Loucy (cell line): ENCODE data around the gene MVD.

Experiments
- H2AFZ ChIP-seq: fragments of 200-600 bp; sonication (generic); 2 replicates; pipeline ENCODE4 v1.6.0; 2016; ENCODE audit warnings: antibody characterized with exemption, mild to moderate bottlenecking, low read length, moderate library complexity
- H3F3A ChIP-seq: fragments of 200-600 bp; 2 replicates; pipeline ENCODE4 v1.6.0; 2016; ENCODE audit warnings: antibody characterized with exemption, low read depth, mild to moderate bottlenecking
- H3K27me3 ChIP-seq: fragments of 200-600 bp; sonication (generic); 2 replicates; pipeline ENCODE4 v1.6.1; 2014; ENCODE audit warnings: low read length, mild to moderate bottlenecking; ENCODE audit not compliant: insufficient read depth, poor library complexity, severe bottlenecking
- H3K36me3 ChIP-seq: fragments of 200-600 bp; sonication (generic); 2 replicates; pipeline ENCODE4 v1.6.1; 2016; ENCODE audit warnings: low read length; ENCODE audit not compliant: insufficient read depth
- H3K4me1 ChIP-seq: fragments of 200-600 bp; sonication (generic); 2 replicates; pipeline ENCODE4 v1.5.1; 2014; ENCODE audit warnings: low read length, mild to moderate bottlenecking; ENCODE audit not compliant: insufficient read depth, poor library complexity, severe bottlenecking
- H3K4me2 ChIP-seq: fragments of 200-600 bp; sonication (generic); 2 replicates; pipeline ENCODE4 v1.6.0; 2014; ENCODE audit warnings: antibody characterized with exemption, low read length, low read depth, mild to moderate bottlenecking; ENCODE audit not compliant: poor library complexity, severe bottlenecking
- H3K4me3 ChIP-seq: fragments of 200-600 bp; sonication (generic); 2 replicates; pipeline ENCODE4 v1.5.1; 2014; ENCODE audit warnings: low read length, mild to moderate bottlenecking, mixed read lengths; ENCODE audit not compliant: poor library complexity, severe bottlenecking
- H3K79me2 ChIP-seq: fragments of 200-600 bp; sonication (generic); 2 replicates; pipeline ENCODE4 v1.6.1; 2014; ENCODE audit warnings: low read length; ENCODE audit not compliant: insufficient read depth
- H3K9ac ChIP-seq: fragments of 200-600 bp; sonication (generic); 2 replicates; pipeline ENCODE4 v1.6.0; 2014; ENCODE audit warnings: mild to moderate bottlenecking, low read depth, low read length, moderate library complexity; ENCODE audit not compliant: poor library complexity, severe bottlenecking
- H3K9me2 ChIP-seq: fragments of 200-600 bp; sonication (generic); replicated peaks from 2 replicates; pipeline ENCODE4 v1.6.1; 2016; ENCODE audit warnings: low read depth, low read length, mixed read lengths
- H3K9me3 ChIP-seq: fragments of 200-600 bp; sonication (generic); 2 replicates; pipeline ENCODE4 v1.6.1; 2014; ENCODE audit warnings: mild to moderate bottlenecking, antibody characterized with exemption, low read length, low read depth; ENCODE audit not compliant: insufficient read depth
- H4K20me1 ChIP-seq: fragments of 200-600 bp; sonication (generic); 2 replicates; pipeline ENCODE4 v1.6.0; 2014; ENCODE audit warnings: antibody characterized with exemption, low read length, mild to moderate bottlenecking; ENCODE audit not compliant: insufficient read depth, poor library complexity, severe bottlenecking
- CTCF ChIP-seq: fragments of 200-600 bp; sonication (generic); conservative IDR thresholded peaks from 2 replicates; pipeline ENCODE4 v1.5.1; 2014; ENCODE audit warnings: mild to moderate bottlenecking, antibody characterized with exemption, low read length
- EZH2phosphoT487 ChIP-seq: fragments of 200-600 bp; IDR thresholded peaks from 2 replicates; pipeline ENCODE4 v1.6.1; 2018; ENCODE audit warnings: antibody characterized with exemption, mild to moderate bottlenecking, moderate library complexity, borderline replicate concordance

The MVD gene

GRCh38 chr16:88619859-88620815 is 42.8 kb downstream of the MVD start:
- H3F3A ChIP-seq = no peaks in the 10 kb centered on the region
- H3K9me2 ChIP-seq = no peaks in the 10 kb centered on the region
- H3K9ac ChIP-seq = no peak overlapping the region
- no peak overlapping the region for H2AFZ ChIP-seq
- no peaks in the 10 kb centered on the region for H3K27me3 ChIP-seq
- no peak overlapping the region for H3K4me3 ChIP-seq
- no peaks in the 10 kb centered on the region for H3K79me2 ChIP-seq
- peaks cover 28% of the 10 kb centered on the region; the same call in 1 of the 2 replicates for H3K36me3 ChIP-seq
- H4K20me1 ChIP-seq = no peaks in the 10 kb centered on the region
- TF ChIP-seq EZH2phosphoT487 (no peak), CTCF (no peak)
- no peaks in the 10 kb centered on the region for H3K9me3 ChIP-seq
- no peaks in the 10 kb centered on the region for H3K4me1 ChIP-seq
- H3K4me2 ChIP-seq = no peak overlapping the region

- Histone ChIP-seq H3K9ac (no peak overlapping the region), H2AFZ (no peak overlapping the region), H3K9me3 (no peaks in the 10 kb centered on the region), H3K4me3 (no peak overlapping the region), H3K27me3 (no peaks in the 10 kb centered on the region), H4K20me1 (no peaks in the 10 kb centered on the region), H3K4me1 (no peaks in the 10 kb centered on the region), H3K4me2 (no peak overlapping the region), H3K79me2 (no peaks in the 10 kb centered on the region), H3K9me2 (no peaks in the 10 kb centered on the region), H3F3A (no peaks in the 10 kb centered on the region), H3K36me3 (peaks cover 20% of the 10 kb centered on the region; the same call in 1 of the 2 replicates)
- TF ChIP-seq EZH2phosphoT487 (no peak), CTCF (no peak)
Measured at GRCh38 chr16:88618956-88619667, 43.8 kb downstream of the MVD start.

DNA sequence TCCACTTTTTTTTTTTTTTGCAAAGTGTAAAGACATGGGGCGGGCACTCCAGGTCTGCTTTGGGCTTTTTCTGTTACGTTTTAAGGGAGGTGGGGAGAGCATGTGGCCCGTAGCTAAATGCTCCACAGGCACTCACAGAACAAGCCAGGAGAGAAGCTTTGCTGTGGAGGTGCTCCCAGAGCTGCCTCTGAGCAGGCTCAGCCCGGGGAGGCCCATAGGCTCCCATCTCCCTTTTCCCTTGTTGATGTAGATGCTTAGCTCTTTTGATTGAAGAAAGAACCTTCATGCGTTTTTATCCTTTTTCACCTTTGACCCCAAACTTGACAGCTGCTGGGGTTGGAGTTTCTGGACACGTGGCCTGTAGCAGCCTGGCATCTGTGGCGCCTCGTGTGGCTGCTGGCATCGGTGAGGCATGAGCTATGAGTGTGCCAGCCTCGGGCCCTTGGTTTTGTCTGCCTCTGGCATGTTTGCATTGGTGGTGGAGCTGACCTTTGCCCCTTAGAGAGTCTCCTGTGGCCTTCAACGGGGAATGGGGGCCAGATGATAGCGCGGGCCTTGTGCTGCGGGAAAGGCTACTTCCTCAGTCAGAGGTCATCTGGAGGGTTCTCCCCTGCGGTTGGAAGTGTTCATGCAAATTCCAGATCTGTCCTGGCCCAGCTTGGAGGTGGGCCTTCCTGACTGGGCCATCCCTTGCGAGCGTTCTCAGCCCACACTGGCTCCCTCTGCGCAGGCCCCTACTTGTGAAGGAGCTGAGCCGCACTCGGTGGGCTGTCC is 44.5 kb downstream of the MVD start:
- Histone ChIP-seq H3K79me2 (no peaks in the 10 kb centered on the region), H3K4me2 (no peak overlapping the region), H4K20me1 (no peaks in the 10 kb centered on the region), H3K27me3 (no peaks in the 10 kb centered on the region), H3K9me2 (no peaks in the 10 kb centered on the region), H3K9me3 (no peaks in the 10 kb centered on the region), H3K9ac (no peak overlapping the region), H3K4me3 (no peak overlapping the region), H3K4me1 (no peaks in the 10 kb centered on the region), H3K36me3 (peaks cover 12% of the 10 kb centered on the region; the same call in 1 of the 2 replicates), H3F3A (no peaks in the 10 kb centered on the region), H2AFZ (no peak overlapping the region)
- TF ChIP-seq EZH2phosphoT487 = no peak
- no peak for TF ChIP-seq CTCF
